GM18909 (cell line): Measurements from ENCODE around the gene SNCB.
"Not testable (repeated sequence)": the region's sequence is repeated elsewhere in the genome, so short reads cannot be mapped to it uniquely, and the experiment has no call there.

Experiments
- ATAC-seq: cut with Tn5 transposase; IDR thresholded peaks from one replicate; pipeline ENCODE4 v1.9.1; 2021; ENCODE audit warnings: mild to moderate bottlenecking; ENCODE audit not compliant: unreplicated experiment, poor library complexity

SNCB gene

DNA sequence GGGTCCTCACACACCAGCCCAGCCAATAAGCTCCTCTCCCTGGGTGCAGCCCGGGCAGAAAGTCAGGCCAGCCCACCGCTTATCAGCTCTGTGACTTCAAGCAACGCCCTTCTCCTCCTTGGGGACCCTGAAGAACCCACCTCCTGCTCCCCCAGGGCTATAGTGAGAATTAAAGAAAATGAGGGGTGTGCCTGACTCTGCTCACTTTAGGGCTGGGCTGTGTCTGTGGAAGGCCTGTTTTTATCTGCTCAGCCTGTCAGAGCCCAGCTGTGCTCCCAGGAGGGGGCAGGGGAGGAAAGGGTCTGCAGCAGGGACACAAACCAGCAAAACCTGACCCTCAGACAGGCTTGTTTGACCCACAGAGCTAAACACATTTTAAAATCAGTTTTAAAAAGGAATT lies 24.3 kb downstream of the SNCB start:
- ATAC-seq: no peak

- ATAC-seq: no peak
These were observed 27.2 kb downstream of the SNCB start for GRCh38 chr5:176603091-176603490.

DNA sequence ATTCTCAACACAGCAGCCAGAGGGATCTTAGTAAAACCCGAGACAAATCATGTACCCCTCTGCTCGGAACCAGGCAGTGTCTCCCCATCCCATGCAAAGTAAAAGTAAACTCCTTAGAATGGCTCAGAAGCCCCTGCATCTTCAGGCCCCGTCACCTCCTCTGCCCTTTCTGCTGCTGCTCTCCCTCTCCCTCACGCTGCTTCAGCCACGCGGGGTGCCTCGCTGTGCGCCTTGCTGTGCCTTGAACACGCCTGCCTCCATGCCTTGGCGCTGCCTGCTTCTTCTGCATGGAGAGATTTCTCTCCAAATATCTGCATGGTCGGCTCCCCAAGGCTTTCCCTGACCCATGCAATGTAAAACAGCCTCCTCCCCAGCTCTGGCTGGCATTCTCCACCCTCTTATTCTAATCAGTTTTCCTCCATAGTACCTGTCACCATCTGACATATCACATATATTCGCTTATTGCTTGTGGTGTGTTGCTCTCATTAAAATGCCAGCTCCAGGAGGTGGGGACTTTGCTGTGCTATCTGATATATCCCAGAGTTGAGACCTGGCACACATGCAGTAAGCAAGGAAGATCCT lies 28.3 kb downstream of the SNCB start:
- no peak for ATAC-seq

DNA sequence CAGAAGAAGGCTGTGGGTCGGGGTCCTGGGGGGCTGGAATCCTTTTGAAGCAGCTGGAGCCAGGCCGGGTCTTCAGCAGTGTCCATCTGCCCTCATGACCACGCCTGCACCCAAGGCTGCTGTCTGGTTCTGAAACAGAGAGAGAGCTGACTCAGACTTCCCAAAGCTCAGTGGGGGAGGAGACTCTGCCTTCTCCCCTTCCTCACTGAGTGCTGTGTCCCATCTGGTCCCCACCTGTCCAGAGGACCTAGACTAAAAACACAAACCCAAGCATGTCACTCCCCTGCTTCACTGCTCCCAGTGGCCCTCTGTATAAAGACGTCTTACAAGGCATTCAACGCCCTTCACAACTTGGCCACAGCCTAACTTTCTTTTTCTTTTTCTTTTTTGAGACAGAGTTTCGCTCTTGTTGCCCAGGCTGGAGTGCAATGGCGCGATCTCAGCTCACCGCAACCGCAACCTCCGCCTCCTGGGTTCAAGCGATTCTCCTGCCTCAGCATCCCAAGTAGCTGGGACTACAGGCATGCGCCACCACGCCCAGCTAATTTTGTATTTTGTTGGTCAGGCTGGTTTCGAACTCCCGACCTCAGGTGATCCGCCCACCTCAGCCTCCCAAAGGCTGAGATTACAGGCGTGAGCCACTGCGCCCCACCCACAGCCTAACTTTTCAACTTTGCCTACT lies 30.4 kb downstream of the SNCB start:
- ATAC-seq: not testable (repeated sequence)

DNA sequence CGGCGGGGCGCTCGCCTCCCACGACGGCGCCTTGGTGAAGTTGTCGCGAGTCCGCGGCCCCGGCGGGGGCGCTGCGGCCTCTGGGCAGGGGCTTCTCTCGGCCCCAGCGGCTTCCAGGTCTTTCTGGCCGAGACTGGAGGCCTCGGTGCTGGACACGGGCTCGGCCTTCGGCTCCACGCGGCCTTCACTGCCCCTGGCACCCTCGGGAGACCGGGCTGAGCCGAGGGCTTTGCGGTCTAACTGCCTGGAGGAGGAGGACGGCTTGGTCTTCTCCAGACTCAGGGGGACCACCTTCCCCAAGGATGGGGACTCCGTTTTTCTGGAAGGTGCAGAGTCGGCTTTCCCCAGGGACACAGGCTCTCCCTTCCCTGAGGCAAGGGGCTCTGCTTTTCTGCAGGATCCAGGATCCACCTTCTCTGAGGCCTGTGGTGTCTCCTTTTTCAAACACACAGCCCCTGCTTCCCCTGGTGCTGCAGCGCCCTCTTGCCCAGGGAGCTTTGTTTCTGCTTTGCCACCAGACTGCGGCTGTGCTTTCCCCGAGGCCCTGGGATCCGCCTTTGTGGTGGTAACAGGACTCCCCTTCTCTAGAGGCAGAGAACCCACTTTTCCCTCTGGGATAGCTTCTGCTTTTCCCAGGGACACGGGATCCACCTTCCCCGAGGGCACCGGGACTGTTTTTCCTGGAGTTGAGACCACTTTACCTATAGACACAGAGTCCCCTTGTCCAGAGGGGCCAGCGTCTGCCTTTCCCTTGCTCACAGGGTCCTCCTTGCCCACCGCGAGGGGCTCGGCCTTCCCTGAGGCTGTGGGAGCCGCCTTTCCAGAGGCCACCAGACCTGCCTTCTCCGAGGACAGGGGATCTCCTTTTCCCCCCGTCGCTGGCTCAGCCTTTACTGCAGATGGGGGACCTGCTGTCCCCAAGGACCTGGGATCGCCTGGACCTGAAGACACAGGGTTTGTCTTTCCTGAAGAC lies 32.6 kb downstream of the SNCB start:
- no peak for ATAC-seq

DNA sequence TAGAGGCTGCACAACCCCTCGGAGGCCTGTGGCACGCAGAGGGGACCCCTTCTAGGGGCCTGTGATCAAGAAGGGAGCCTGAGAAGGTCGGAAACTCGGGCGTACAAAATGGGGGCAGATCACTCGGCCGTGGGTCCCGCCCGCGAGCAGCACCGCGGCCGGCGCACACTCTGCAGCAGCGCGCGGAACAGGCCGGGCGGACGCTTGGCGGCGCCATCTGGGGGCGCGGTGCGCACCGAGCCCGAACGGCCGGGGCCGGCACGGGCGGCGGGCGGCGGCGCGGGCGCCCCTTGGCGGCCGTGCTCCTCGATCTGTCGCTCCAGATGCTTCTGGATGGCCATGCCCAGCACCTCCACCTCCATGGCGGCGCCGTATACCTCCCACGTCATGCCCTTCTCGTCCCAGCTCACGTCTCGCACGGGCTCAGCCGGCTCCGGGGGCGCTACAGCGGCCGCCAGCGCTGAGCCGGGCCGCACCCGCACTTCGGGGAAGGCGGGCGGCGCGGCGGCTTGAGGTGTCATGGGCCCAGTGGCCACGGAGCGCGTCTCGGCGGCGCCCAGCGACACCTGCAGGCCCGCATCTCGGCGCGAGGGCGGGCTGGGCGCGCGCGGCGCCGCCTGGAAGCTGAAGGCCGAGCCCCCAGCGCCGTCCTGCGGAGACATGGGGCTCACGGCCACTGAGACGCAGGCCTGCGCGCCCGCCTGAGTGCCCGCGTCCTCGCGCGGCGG lies 33.5 kb downstream of the SNCB start:
- peak; percentile 75 for ATAC-seq

- no peak for ATAC-seq
These were observed 34.2 kb downstream of the SNCB start for GRCh38 chr5:176596069-176596644.

GRCh38 chr5:176595386-176595943 lies 34.9 kb downstream of the SNCB start:
- no peak for ATAC-seq

- no peak for ATAC-seq
These were observed 35.8 kb downstream of the SNCB start for GRCh38 chr5:176594554-176594953.

GRCh38 chr5:176593273-176593869 lies 37.0 kb downstream of the SNCB start:
- ATAC-seq: no peak

GRCh38 chr5:176592573-176592972 lies 37.8 kb downstream of the SNCB start:
- no peak for ATAC-seq

DNA sequence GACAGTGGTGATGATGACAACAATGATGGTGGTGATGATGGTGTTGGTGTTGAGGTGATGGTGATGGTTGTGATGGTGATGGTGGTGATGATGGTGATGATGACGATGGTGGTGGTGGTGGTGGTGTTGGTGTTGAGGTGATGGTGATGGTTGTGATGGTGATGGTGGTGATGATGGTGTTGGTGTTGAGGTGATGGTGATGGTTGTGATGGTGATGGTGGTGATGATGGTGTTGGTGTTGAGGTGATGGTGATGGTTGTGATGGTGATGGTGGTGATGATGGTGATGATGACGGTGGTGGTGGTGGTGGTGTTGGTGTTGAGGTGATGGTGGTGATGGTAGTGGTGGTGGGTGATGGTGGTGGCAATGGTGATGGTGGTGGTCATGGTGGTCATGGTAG lies 38.7 kb downstream of the SNCB start:
- not testable (repeated sequence) for ATAC-seq

GRCh38 chr5:176590035-176590717 lies 40.2 kb downstream of the SNCB start:
- no peak for ATAC-seq

GRCh38 chr5:176589039-176589769 lies 41.1 kb downstream of the SNCB start:
- ATAC-seq: no peak

GRCh38 chr5:176588297-176588696 lies 42.0 kb downstream of the SNCB start:
- no peak for ATAC-seq

- no peak for ATAC-seq
These were observed 42.9 kb downstream of the SNCB start for GRCh38 chr5:176587398-176587797.

DNA sequence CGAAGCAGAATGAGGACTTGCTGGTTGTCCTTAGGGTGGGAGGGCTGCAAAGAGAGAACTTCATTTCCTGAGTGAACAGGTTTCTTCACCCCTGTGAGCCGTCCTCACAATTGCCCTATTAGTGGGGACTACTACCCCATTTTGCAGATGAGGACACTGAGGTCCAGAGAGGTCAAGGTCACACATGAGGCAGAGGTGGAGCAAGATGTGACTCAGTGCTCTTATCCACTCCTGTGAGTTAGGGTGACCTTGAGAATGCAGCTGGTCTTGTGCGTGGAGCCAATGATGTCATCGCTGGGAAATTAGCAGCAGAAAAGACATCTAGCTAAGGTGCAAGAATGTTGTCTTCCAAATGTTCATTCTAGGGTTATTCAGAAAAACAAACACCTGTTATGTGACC lies 47.3 kb downstream of the SNCB start:
- ATAC-seq: no peak

DNA sequence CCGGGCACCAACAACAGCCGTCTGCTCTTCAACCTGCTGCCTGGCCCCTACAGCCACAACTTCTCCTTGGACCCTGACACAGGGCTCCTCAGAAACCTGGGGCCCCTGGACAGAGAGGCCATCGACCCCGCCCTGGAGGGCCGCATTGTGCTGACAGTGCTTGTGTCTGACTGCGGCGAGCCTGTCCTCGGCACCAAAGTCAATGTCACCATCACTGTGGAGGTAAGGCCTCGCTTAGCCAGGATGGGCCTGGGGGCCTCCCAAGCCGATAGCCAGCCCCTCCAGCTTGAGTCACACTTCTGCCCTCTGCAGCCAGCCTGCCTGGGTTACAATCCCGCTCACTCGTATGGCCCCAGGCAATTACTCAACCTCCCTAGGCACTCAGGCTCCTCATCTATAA lies 49.0 kb downstream of the SNCB start:
- no peak for ATAC-seq
